ENCODE data around the gene GSTM2.

- TF ChIP-seq CTCF (IDR thresholded peaks at IDR 0.05) = no peak
- no peak for TF ChIP-seq SIN3A (IDR thresholded peaks at IDR 0.05; ENCODE audit: borderline replicate concordance, insufficient read depth, low read depth, low read length)
- no peak for TF ChIP-seq POLR2AphosphoS5 (IDR thresholded peaks at IDR 0.05; ENCODE audit: low read depth, low read length)
- TF ChIP-seq TCF7L2 (IDR thresholded peaks at IDR 0.05; ENCODE audit: low read depth, low read length) = no peak
Measured at GRCh38 chr1:109644670-109645069, 23.2 kb upstream of the GSTM2 start.

Data from Panc1 (cell line).